Suprapubic skin (tissue), 4 donors: ENCODE measurements around the gene OR4Q3.

Experiments used
- EP300 ChIP-seq: sonication (generic); formaldehyde crosslinking; IDR thresholded peaks from one replicate; pipeline ENCODE4 v1.6.1; 2017; ENCODE audit warnings: antibody characterized with exemption
- POLR2A ChIP-seq, 2 donors: fragments of 450-650 bp; IDR thresholded peaks; one replicate each; pipeline ENCODE4 v1.6.1; 2017; ENCODE audit warnings: antibody characterized with exemption in 2 of 2, mild to moderate bottlenecking in 2 of 2, moderate library complexity in 2 of 2
- POLR2AphosphoS5 ChIP-seq, 3 donors: sonication (generic); formaldehyde crosslinking; IDR thresholded peaks; one replicate each; pipeline ENCODE4 v1.6.1; 2017; ENCODE audit warnings: antibody characterized with exemption in 3 of 3
- TF ChIP-seq, protein P1 (sequence below), 2 donors: fragments of 200-600 bp in 1 of 2; fragments of 450-650 bp in 1 of 2; sonication (generic) in 1 of 2; IDR thresholded peaks; one replicate each; pipeline ENCODE4 v1.5.1; 2016 to 2019; ENCODE audit warnings: antibody characterized with exemption in 2 of 2, mild to moderate bottlenecking in 1 of 2, moderate library complexity in 1 of 2

DNA sequence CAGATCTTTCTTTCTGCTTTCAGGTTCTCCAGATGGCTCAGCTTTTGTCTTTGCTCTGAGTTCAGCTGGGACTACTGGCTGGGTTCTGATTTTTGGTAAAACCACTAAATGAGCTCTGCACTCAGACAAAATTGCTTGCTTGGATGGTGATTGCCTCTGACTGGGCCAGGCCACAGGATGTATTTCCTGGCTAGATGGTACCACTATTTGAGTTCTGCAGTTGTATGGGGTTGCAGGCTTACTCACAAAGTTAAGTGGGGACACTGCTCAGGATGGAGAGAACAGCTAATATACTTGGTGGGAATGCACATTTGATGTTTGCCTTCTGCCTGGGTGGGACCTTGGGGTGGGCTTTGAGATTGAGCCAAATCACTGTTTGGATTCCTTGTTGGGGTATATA is 14.0 kb upstream of the OR4Q3 start:
- TF ChIP-seq, protein P1, sequence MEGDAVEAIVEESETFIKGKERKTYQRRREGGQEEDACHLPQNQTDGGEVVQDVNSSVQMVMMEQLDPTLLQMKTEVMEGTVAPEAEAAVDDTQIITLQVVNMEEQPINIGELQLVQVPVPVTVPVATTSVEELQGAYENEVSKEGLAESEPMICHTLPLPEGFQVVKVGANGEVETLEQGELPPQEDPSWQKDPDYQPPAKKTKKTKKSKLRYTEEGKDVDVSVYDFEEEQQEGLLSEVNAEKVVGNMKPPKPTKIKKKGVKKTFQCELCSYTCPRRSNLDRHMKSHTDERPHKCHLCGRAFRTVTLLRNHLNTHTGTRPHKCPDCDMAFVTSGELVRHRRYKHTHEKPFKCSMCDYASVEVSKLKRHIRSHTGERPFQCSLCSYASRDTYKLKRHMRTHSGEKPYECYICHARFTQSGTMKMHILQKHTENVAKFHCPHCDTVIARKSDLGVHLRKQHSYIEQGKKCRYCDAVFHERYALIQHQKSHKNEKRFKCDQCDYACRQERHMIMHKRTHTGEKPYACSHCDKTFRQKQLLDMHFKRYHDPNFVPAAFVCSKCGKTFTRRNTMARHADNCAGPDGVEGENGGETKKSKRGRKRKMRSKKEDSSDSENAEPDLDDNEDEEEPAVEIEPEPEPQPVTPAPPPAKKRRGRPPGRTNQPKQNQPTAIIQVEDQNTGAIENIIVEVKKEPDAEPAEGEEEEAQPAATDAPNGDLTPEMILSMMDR (IDR thresholded peaks at IDR 0.05) = no peak
- no peak for TF ChIP-seq EP300
- no peak for TF ChIP-seq POLR2AphosphoS5 (IDR thresholded peaks at IDR 0.05)
- no peak for TF ChIP-seq POLR2A (IDR thresholded peaks at IDR 0.05)
